DOHH2 (cell line): ENCODE data around the gene FAM228B.

Experiments used
- H3F3A ChIP-seq: fragments of 200-600 bp; sonication (generic), shearing (Covaris generic); 2 replicates; pipeline ENCODE4 v1.6.0; 2016; ENCODE audit warnings: antibody characterized with exemption, mild to moderate bottlenecking; ENCODE audit not compliant: control insufficient read depth, insufficient read depth
- H3K27ac ChIP-seq: fragments of 200-600 bp; sonication (generic); 2 replicates; pipeline ENCODE4 v1.5.1; 2014; ENCODE audit warnings: low read depth, mild to moderate bottlenecking, low read length, moderate library complexity
- H3K27me3 ChIP-seq: fragments of 200-600 bp; sonication (generic); 2 replicates; pipeline ENCODE4 v1.6.1; 2014; ENCODE audit warnings: mild to moderate bottlenecking, low read length, mixed read lengths; ENCODE audit not compliant: control insufficient read depth
- H3K36me3 ChIP-seq: fragments of 200-600 bp; sonication (generic); 2 replicates; pipeline ENCODE4 v1.6.1; 2014; ENCODE audit warnings: mild to moderate bottlenecking, low read length, moderate library complexity, mixed read lengths; ENCODE audit not compliant: control insufficient read depth
- H3K4me1 ChIP-seq: fragments of 200-600 bp; sonication (generic); 2 replicates; pipeline ENCODE4 v1.6.1; 2014; ENCODE audit warnings: mild to moderate bottlenecking, low read length, mixed read lengths; ENCODE audit not compliant: control insufficient read depth
- H3K4me2 ChIP-seq: fragments of 200-600 bp; sonication (generic); 2 replicates; pipeline ENCODE4 v1.6.0; 2014; ENCODE audit warnings: mild to moderate bottlenecking, low read length, moderate library complexity
- H3K4me3 ChIP-seq: fragments of 200-600 bp; sonication (generic); 2 replicates; pipeline ENCODE4 v1.5.1; 2014; ENCODE audit warnings: mild to moderate bottlenecking, low read length, mixed read lengths
- H3K79me2 ChIP-seq: fragments of 200-600 bp; sonication (generic); 2 replicates; pipeline ENCODE4 v1.6.1; 2014; ENCODE audit warnings: mild to moderate bottlenecking, low read length, mixed read lengths; ENCODE audit not compliant: control insufficient read depth
- H3K9me2 ChIP-seq: fragments of 200-600 bp; sonication (generic); replicated peaks from 2 replicates; pipeline ENCODE4 v1.6.1; 2014; ENCODE audit warnings: mild to moderate bottlenecking, low read length, mixed read lengths; ENCODE audit not compliant: control insufficient read depth
- H3K9me3 ChIP-seq: fragments of 200-600 bp; sonication (generic); 2 replicates; pipeline ENCODE4 v1.6.1; 2014; ENCODE audit warnings: antibody characterized with exemption, low read length, mixed read lengths; ENCODE audit not compliant: control insufficient read depth, insufficient read depth
- H4K20me1 ChIP-seq: fragments of 200-600 bp; sonication (generic); 2 replicates; pipeline ENCODE4 v1.6.0; 2014; ENCODE audit warnings: low read depth, mild to moderate bottlenecking, antibody characterized with exemption, low read length, moderate library complexity; ENCODE audit not compliant: control insufficient read depth, insufficient read depth
- CTCF ChIP-seq: fragments of 200-600 bp; sonication (generic); IDR thresholded peaks from one replicate; pipeline ENCODE4 v1.5.1; 2014; ENCODE audit warnings: antibody characterized with exemption, mild to moderate bottlenecking, low read depth, low read length; ENCODE audit not compliant: poor library complexity, severe bottlenecking
- EZH2phosphoT487 ChIP-seq: fragments of 200-600 bp; sonication (generic); IDR thresholded peaks from 2 replicates; pipeline ENCODE4 v1.6.1; 2017; ENCODE audit warnings: borderline replicate concordance, mild to moderate bottlenecking, antibody characterized with exemption, low read length, moderate library complexity, mixed read lengths

FAM228B gene

GRCh38 chr2:24203029-24203786 is 79.9 kb downstream of the FAM228B start:
- H3K9me2 ChIP-seq: no peaks in the 10 kb centered on the region
- H3K79me2 ChIP-seq: no peaks in the 10 kb centered on the region
- no peak overlapping the region for H3K27ac ChIP-seq
- H3K4me3 ChIP-seq: no peak overlapping the region
- peaks cover 12% of the 10 kb centered on the region; the same call in 1 of the 2 replicates for H3K36me3 ChIP-seq
- TF ChIP-seq EZH2phosphoT487: no peak
- TF ChIP-seq CTCF: no peak
- H3K4me2 ChIP-seq: no peak overlapping the region
- H3K4me1 ChIP-seq: peaks cover 23% of the 10 kb centered on the region
- H3K9me3 ChIP-seq: no peaks in the 10 kb centered on the region
- no peaks in the 10 kb centered on the region for H4K20me1 ChIP-seq
- H3F3A ChIP-seq: no peaks in the 10 kb centered on the region
- H3K27me3 ChIP-seq: no peaks in the 10 kb centered on the region

GRCh38 chr2:24203787-24204150 is 80.5 kb downstream of the FAM228B start:
- Histone ChIP-seq H3K27ac (no peak overlapping the region), H3K9me3 (no peaks in the 10 kb centered on the region), H3K9me2 (no peaks in the 10 kb centered on the region), H4K20me1 (no peaks in the 10 kb centered on the region), H3K4me3 (no peak overlapping the region), H3K27me3 (no peaks in the 10 kb centered on the region), H3K79me2 (no peaks in the 10 kb centered on the region), H3K4me2 (no peak overlapping the region), H3F3A (no peaks in the 10 kb centered on the region), H3K4me1 (peaks cover 22% of the 10 kb centered on the region), H3K36me3 (peaks cover 12% of the 10 kb centered on the region; the same call in 1 of the 2 replicates)
- no peak for TF ChIP-seq EZH2phosphoT487
- TF ChIP-seq CTCF: no peak

GRCh38 chr2:24204505-24204904 is 81.2 kb downstream of the FAM228B start:
- Histone ChIP-seq H4K20me1 (no peaks in the 10 kb centered on the region), H3K27ac (no peak overlapping the region), H3K27me3 (no peaks in the 10 kb centered on the region), H3K79me2 (no peaks in the 10 kb centered on the region), H3K4me2 (no peak overlapping the region), H3K9me2 (no peaks in the 10 kb centered on the region), H3K4me1 (peaks cover 15% of the 10 kb centered on the region), H3F3A (no peaks in the 10 kb centered on the region), H3K4me3 (no peak overlapping the region), H3K9me3 (no peaks in the 10 kb centered on the region), H3K36me3 (peaks cover 15% of the 10 kb centered on the region; the same call in 1 of the 2 replicates)
- TF ChIP-seq EZH2phosphoT487: no peak
- no peak for TF ChIP-seq CTCF
